Spleen (tissue), 7 donors: Measurements from ENCODE around the gene ECM2.

Experiments used
- CTCF ChIP-seq, 11 experiments: fragments of 200-600 bp in 7 of 11; fragments of 450-650 bp in 4 of 11; sonication (generic) in 4 of 11; IDR thresholded peaks in 8 of 11; conservative IDR thresholded peaks in 3 of 11; 1 replicate in 7 of 11; 2 replicates in 4 of 11; pipeline versions ENCODE4 v1.4.0 to v1.8.0; 2016 to 2021; ENCODE audit warnings: antibody characterized with exemption in 11 of 11, inconsistent platforms in 4 of 11, mild to moderate bottlenecking in 1 of 11
- POLR2A ChIP-seq, 3 donors: fragments of 450-650 bp; IDR thresholded peaks; one replicate each; pipeline ENCODE4 v1.5.1; 2017; ENCODE audit warnings: antibody characterized with exemption in 3 of 3, mild to moderate bottlenecking in 1 of 3
- donor health status: DM: no; HTN: no; CAD: no; lungs with moderate emphysema.
- donor health status: DM: no; HTN: no; CAD: no.
- donor health status: DM: no; HTN: no; CAD: no.

DNA sequence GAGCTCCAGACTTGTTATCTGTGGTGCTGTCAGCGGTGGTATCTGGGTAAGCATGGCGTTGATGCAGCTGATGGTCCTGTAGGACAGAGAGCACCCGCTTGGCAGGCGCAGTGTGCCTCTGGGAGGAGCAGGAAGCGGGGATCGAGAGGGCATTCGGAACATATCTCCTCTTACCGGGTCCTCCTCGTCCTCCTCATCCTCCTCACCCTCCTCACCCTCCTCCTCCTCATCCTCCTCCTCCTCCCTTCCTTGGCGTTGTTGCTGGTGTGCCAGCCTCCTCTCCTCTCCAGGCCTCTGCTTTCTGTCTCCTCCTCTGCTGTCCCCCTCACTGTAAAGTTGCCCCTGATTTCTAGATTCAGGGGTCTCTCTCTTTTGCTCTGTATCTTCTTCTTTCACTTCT is 21.2 kb downstream of the ECM2 start:
- TF ChIP-seq POLR2A (IDR thresholded peaks at IDR 0.05), result no peak
- no peak for TF ChIP-seq CTCF (IDR thresholded peaks at IDR 0.05 in 8 of 11, conservative IDR thresholded peaks at IDR 0.05 in 3 of 11)
